ENCODE results near the gene SMIM24.
"Not testable (repeated sequence)": the region's sequence is repeated elsewhere in the genome, so short reads cannot be mapped to it uniquely, and the experiment has no call there.

The SMIM24 gene

GRCh38 chr19:3480383-3481091, at the start of gene SMIM24:
Gene SMIM24, minus strand, starts transcription at chr19:3480525. Its CDS starts 62 bp downstream, at chr19:3480463.
- no peak for ATAC-seq

- ATAC-seq = not testable (repeated sequence)
These were observed 49.0 kb upstream of the SMIM24 start for GRCh38 chr19:3529299-3529698.

- no peak for ATAC-seq
These were observed 48.4 kb upstream of the SMIM24 start for GRCh38 chr19:3528539-3529211.

- ATAC-seq = no peak
These were observed 47.8 kb upstream of the SMIM24 start for GRCh38 chr19:3528080-3528479.

- no peak for ATAC-seq
These were observed 47.0 kb upstream of the SMIM24 start for GRCh38 chr19:3527238-3527910.

- no peak for ATAC-seq
These were observed 46.3 kb upstream of the SMIM24 start for GRCh38 chr19:3526507-3527237.

- ATAC-seq = no peak
These were observed 44.7 kb upstream of the SMIM24 start for GRCh38 chr19:3524904-3525451.

GRCh38 chr19:3524078-3524842, 43.9 kb upstream of the SMIM24 start:
- ATAC-seq = no peak

GRCh38 chr19:3523361-3524077, 43.2 kb upstream of the SMIM24 start:
- no peak for ATAC-seq

GRCh38 chr19:3522421-3523360, 42.4 kb upstream of the SMIM24 start:
- ATAC-seq = no peak

GRCh38 chr19:3521104-3521445, 40.8 kb upstream of the SMIM24 start:
- no peak for ATAC-seq

- ATAC-seq = no peak
These were observed 40.1 kb upstream of the SMIM24 start for GRCh38 chr19:3520166-3521103.

GRCh38 chr19:3519126-3519525, 38.8 kb upstream of the SMIM24 start:
- ATAC-seq = no peak

- no peak for ATAC-seq
These were observed 38.3 kb upstream of the SMIM24 start for GRCh38 chr19:3518659-3519058.

- no peak for ATAC-seq
These were observed 37.9 kb upstream of the SMIM24 start for GRCh38 chr19:3518255-3518654.

GRCh38 chr19:3517638-3518037, 37.3 kb upstream of the SMIM24 start:
- no peak for ATAC-seq

- peak in 1 of 2 donors; percentile 45 for ATAC-seq
These were observed 36.4 kb upstream of the SMIM24 start for GRCh38 chr19:3516675-3517207.

GRCh38 chr19:3515891-3516422, 35.6 kb upstream of the SMIM24 start:
- ATAC-seq = no peak

- ATAC-seq = no peak
These were observed 34.6 kb upstream of the SMIM24 start for GRCh38 chr19:3514930-3515329.

Measured in activated CD4-positive, CD25-positive, alpha-beta regulatory T cell treated with anti-CD3 and anti-CD28 coated beads, Interleukin-2, amount 50 U/mL, for 24 hours (primary cell).